ENCODE measurements around the gene FLOT2.

FLOT2 gene

GRCh38 chr17:28929787-28930186 lies 32.3 kb upstream of the FLOT2 start:
- H3K9me3 Mint-ChIP-seq, result peaks cover 16% of the 10 kb centered on the region
- peaks cover 47% of the 10 kb centered on the region for H3K36me3 Mint-ChIP-seq (ENCODE audit: low read depth)
- no peaks in the 10 kb centered on the region for H3K27me3 Mint-ChIP-seq (ENCODE audit: low read depth)
- peaks cover 51% of the 10 kb centered on the region for H3K4me1 Mint-ChIP-seq (ENCODE audit: low read depth)
- H3K27ac Mint-ChIP-seq, result peak overlapping the region; percentile 46
- no peak overlapping the region for H3K4me3 Mint-ChIP-seq
- no peak for DNase-seq (ENCODE audit: low spot score)

DNA sequence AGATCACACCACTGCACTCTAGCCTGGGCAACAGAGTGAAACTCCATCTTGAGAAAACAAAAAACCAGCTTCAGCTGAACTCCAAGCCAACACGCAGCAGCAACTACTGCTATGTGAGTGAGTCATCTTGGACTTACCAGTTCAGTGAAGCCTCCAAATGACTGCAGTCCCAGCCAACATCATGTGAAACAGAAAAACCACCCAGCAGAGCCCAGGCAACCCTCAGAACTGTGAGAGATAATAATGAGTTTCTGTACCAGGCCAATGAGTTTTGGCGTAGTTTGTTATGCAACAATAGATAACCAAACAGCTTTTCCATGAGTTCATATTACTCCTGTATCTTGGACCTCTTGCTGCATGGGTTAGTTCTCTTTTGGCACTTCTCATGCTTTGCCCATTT lies 30.5 kb upstream of the FLOT2 start:
- peaks cover 16% of the 10 kb centered on the region for H3K9me3 Mint-ChIP-seq
- peak overlapping the region; percentile 52 for H3K27ac Mint-ChIP-seq
- H3K27me3 Mint-ChIP-seq (ENCODE audit: low read depth), result no peaks in the 10 kb centered on the region
- no peak overlapping the region for H3K4me3 Mint-ChIP-seq
- peaks cover 54% of the 10 kb centered on the region for H3K36me3 Mint-ChIP-seq (ENCODE audit: low read depth)
- DNase-seq (ENCODE audit: low spot score), result peak; percentile 47
- H3K4me1 Mint-ChIP-seq (ENCODE audit: low read depth), result peaks cover 51% of the 10 kb centered on the region

- H3K27ac Mint-ChIP-seq, result peak overlapping the region; percentile 84
- H3K4me3 Mint-ChIP-seq, result peak overlapping the region; percentile 11
- no peak for DNase-seq (ENCODE audit: low spot score)
- H3K4me1 Mint-ChIP-seq (ENCODE audit: low read depth), result peaks cover 52% of the 10 kb centered on the region
- H3K27me3 Mint-ChIP-seq (ENCODE audit: low read depth), result no peaks in the 10 kb centered on the region
- H3K36me3 Mint-ChIP-seq (ENCODE audit: low read depth), result peaks cover 61% of the 10 kb centered on the region
- peaks cover 16% of the 10 kb centered on the region for H3K9me3 Mint-ChIP-seq
Measured at GRCh38 chr17:28926786-28927185, 29.3 kb upstream of the FLOT2 start.

DNA sequence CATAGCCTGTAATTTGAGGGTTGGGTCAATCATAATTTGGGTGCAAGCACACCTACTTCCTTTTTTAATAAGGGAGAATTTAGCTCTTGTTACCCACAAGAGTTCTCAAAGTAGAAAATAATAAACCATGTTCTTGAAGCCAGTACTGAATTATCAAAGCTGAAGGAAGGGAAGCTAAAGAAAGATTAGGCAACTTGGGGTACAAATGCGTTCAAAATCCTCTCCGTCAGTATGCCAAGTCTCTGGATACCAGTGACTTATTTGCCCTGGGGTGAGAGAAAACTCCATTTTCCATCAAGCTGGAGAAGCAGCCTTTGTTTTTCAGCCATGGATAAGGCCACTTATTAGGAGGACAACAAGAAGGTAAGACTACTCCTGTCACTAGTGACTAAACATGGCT lies 28.8 kb upstream of the FLOT2 start:
- H3K27ac Mint-ChIP-seq, result peak overlapping the region; percentile 84
- no peak for DNase-seq (ENCODE audit: low spot score)
- H3K4me1 Mint-ChIP-seq (ENCODE audit: low read depth), result peaks cover 52% of the 10 kb centered on the region
- peaks cover 65% of the 10 kb centered on the region for H3K36me3 Mint-ChIP-seq (ENCODE audit: low read depth)
- peaks cover 16% of the 10 kb centered on the region for H3K9me3 Mint-ChIP-seq
- H3K4me3 Mint-ChIP-seq, result peak overlapping the region; percentile 62
- no peaks in the 10 kb centered on the region for H3K27me3 Mint-ChIP-seq (ENCODE audit: low read depth)

GRCh38 chr17:28925912-28926365 lies 28.4 kb upstream of the FLOT2 start:
- Mint-ChIP-seq H3K9me3 (peaks cover 16% of the 10 kb centered on the region), H3K4me1 (ENCODE audit: low read depth) (peaks cover 52% of the 10 kb centered on the region), H3K27me3 (ENCODE audit: low read depth) (no peaks in the 10 kb centered on the region), H3K36me3 (ENCODE audit: low read depth) (peaks cover 67% of the 10 kb centered on the region), H3K27ac (peak overlapping the region; percentile 84), H3K4me3 (peak overlapping the region; percentile 62)
- DNase-seq (ENCODE audit: low spot score), result peak; percentile 62

DNA sequence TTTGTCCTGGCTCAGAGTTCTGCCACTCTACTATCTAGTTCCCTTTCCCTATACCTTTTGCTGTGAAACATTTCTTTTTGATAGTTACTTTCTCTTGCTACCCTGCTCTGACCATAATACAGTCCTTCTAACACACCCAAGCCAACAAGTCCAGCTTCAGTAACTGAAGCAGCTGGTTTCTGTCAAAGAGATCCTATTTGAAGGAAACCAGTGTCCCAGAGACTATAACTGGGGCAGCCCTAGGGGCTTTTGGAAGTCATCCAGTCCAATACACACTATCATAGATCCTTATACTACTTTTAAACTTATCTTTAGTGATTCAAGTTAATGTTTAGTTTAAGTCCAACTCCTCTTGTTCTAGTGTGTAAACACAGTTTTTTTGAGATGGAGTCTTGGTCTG lies 22.7 kb upstream of the FLOT2 start:
- H3K36me3 Mint-ChIP-seq (ENCODE audit: low read depth), result peaks cover 71% of the 10 kb centered on the region
- H3K4me1 Mint-ChIP-seq (ENCODE audit: low read depth), result peaks cover 16% of the 10 kb centered on the region
- peak overlapping the region; percentile 45 for H3K27ac Mint-ChIP-seq
- no peaks in the 10 kb centered on the region for H3K27me3 Mint-ChIP-seq (ENCODE audit: low read depth)
- no peaks in the 10 kb centered on the region for H3K9me3 Mint-ChIP-seq
- no peak overlapping the region for H3K4me3 Mint-ChIP-seq
- DNase-seq (ENCODE audit: low spot score), result no peak

- H3K36me3 Mint-ChIP-seq (ENCODE audit: low read depth), result peaks cover 71% of the 10 kb centered on the region
- no peak overlapping the region for H3K27ac Mint-ChIP-seq
Measured at GRCh38 chr17:28918295-28918694, 20.8 kb upstream of the FLOT2 start.

GRCh38 chr17:28917465-28917864 lies 19.9 kb upstream of the FLOT2 start:
- no peak for DNase-seq (ENCODE audit: low spot score)
- Mint-ChIP-seq H3K36me3 (ENCODE audit: low read depth) (peaks cover 73% of the 10 kb centered on the region), H3K4me3 (no peak overlapping the region), H3K27ac (no peak overlapping the region), H3K27me3 (ENCODE audit: low read depth) (no peaks in the 10 kb centered on the region), H3K9me3 (no peaks in the 10 kb centered on the region), H3K4me1 (ENCODE audit: low read depth) (peaks cover 4% of the 10 kb centered on the region)

More at GRCh38 chr17:28918295-28918694, 20.8 kb upstream of the FLOT2 start:
- H3K27me3 Mint-ChIP-seq (ENCODE audit: low read depth), result no peaks in the 10 kb centered on the region
- no peak overlapping the region for H3K4me3 Mint-ChIP-seq
- no peaks in the 10 kb centered on the region for H3K9me3 Mint-ChIP-seq
- peaks cover 5% of the 10 kb centered on the region for H3K4me1 Mint-ChIP-seq (ENCODE audit: low read depth)
- no peak for DNase-seq (ENCODE audit: low spot score)

DNA sequence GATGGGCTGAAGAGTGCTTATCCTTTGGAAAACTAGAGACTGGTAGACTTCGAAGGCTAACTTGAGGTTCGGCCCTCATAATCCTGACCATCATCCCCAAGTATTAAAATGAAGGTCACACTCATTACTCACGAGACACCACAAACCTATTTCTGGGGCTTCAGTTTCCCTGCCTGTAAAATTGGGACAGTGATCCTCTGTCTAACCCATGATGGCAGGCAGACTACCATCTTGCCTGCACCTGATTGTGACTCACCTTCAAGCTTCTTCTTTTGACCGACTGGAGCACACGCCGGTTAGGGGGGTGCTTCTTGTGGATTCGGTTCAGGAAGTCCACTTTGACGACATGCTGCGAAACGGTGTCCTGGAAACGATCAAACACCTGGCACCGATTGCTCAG lies 19.5 kb upstream of the FLOT2 start:
- H3K4me1 Mint-ChIP-seq (ENCODE audit: low read depth), result peaks cover 4% of the 10 kb centered on the region
- H3K36me3 Mint-ChIP-seq (ENCODE audit: low read depth), result peaks cover 75% of the 10 kb centered on the region
- no peaks in the 10 kb centered on the region for H3K27me3 Mint-ChIP-seq (ENCODE audit: low read depth)
- H3K9me3 Mint-ChIP-seq, result no peaks in the 10 kb centered on the region
- H3K27ac Mint-ChIP-seq, result no peak overlapping the region
- H3K4me3 Mint-ChIP-seq, result no peak overlapping the region
- DNase-seq (ENCODE audit: low spot score), result no peak

DNA sequence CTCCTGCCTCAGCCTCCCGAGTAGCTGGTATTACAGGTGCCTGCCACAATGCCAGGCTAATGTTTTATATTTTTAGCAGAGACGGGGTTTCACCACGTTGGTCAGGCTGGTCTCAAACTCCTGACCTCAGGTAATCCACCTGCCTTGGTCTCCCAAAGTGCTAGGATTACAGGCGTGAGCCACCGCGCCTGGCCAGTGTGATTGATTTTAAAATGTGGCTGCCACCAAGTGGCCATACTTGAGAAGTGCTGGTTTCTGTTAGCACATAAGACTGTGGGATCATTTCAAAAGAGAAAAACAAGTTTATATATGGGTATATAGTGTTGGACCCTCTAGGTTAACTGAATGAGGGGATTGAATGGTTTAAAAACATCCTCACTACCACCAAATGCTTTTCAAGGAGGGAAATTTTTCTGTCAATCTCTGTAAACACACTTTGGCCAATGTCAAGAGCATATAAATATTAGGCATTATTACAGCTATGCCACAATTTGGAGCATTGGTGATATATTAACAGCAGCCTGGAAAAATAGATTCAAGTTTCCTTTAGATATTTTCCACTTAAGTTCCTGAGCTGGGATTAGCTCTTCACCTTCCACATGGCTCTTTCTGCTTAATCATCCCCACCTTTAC lies 18.9 kb upstream of the FLOT2 start:
- H3K4me3 Mint-ChIP-seq, result no peak overlapping the region
- H3K4me1 Mint-ChIP-seq (ENCODE audit: low read depth), result peaks cover 4% of the 10 kb centered on the region
- H3K27ac Mint-ChIP-seq, result no peak overlapping the region
- no peak for DNase-seq (ENCODE audit: low spot score)
- no peaks in the 10 kb centered on the region for H3K9me3 Mint-ChIP-seq
- H3K27me3 Mint-ChIP-seq (ENCODE audit: low read depth), result no peaks in the 10 kb centered on the region
- H3K36me3 Mint-ChIP-seq (ENCODE audit: low read depth), result peaks cover 74% of the 10 kb centered on the region

- no peak overlapping the region for H3K27ac Mint-ChIP-seq
- no peak for DNase-seq (ENCODE audit: low spot score)
- H3K27me3 Mint-ChIP-seq (ENCODE audit: low read depth), result no peaks in the 10 kb centered on the region
- H3K36me3 Mint-ChIP-seq (ENCODE audit: low read depth), result peaks cover 78% of the 10 kb centered on the region
- no peak overlapping the region for H3K4me3 Mint-ChIP-seq
- H3K4me1 Mint-ChIP-seq (ENCODE audit: low read depth), result peaks cover 4% of the 10 kb centered on the region
- H3K9me3 Mint-ChIP-seq, result no peaks in the 10 kb centered on the region
Measured at GRCh38 chr17:28912938-28913333, 15.4 kb upstream of the FLOT2 start.

DNA sequence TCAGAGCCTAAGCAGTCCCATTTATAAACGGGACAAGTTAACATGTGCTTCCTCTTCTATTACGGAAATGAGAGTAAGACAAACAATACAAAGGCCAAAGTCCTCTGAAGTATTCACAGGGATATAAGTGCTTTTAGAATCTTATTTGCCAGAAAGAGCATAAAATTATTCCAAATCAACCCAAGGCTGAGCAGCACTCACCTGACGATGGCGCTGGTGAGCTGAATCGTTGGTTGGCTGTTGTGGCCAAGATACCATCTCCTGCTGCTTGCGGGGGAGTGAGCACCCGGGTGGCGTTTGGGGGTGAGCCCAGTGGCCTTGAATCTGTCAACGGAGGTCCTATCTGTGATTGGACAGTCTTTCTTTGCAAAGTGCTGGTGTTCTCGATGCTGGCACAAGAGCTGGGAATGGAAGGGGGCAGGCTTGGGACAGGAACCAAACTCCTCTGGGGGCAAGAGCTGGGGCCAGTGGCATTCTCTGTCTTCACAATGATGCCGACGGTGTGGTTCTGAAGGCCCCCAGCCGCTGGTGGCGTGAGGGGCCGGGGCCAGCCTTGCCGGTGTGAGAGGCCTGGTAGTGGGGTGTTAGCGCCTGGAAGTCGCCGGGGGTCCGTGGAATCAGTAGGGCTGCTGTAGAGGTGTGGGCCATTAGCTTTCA lies 14.9 kb upstream of the FLOT2 start:
- DNase-seq (ENCODE audit: low spot score), result no peak
- Mint-ChIP-seq H3K4me3 (no peak overlapping the region), H3K27ac (peak overlapping the region; percentile 11), H3K4me1 (ENCODE audit: low read depth) (peaks cover 4% of the 10 kb centered on the region), H3K9me3 (no peaks in the 10 kb centered on the region), H3K36me3 (ENCODE audit: low read depth) (peaks cover 78% of the 10 kb centered on the region), H3K27me3 (ENCODE audit: low read depth) (no peaks in the 10 kb centered on the region)

DNA sequence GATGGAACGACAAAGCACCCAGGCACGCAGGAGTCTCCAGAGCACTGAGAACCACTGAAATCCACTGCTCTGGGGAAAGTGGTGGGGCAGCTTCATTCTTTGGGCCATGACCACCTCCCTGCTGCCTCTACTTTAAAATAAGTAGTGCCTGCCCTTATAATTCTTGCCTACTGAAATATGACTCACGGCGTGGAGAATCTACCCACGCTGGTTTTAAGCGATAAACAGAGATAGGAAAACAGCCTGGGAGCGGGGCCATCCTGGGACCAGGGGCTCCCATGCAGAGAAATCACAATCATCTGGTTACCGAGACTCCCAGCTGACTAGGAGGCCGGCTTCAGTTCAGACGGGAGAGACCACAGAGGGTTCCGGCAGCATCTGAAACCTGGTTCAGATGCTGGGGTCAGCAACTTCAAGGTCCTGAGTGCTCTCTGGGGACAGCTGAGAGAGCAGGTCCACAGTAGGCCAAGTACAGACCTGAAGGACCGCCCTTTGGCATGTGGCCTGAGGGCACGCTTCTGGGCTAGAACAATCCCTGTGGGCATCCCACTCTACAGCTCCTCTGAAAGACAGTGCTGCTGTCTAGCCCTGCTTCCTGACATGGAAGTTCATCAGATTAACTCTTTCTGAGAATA lies 14.0 kb upstream of the FLOT2 start:
- H3K4me3 Mint-ChIP-seq, result no peak overlapping the region
- peaks cover 79% of the 10 kb centered on the region for H3K36me3 Mint-ChIP-seq (ENCODE audit: low read depth)

GRCh38 chr17:28910534-28910933 lies 13.0 kb upstream of the FLOT2 start:
- no peaks in the 10 kb centered on the region for H3K27me3 Mint-ChIP-seq (ENCODE audit: low read depth)
- H3K36me3 Mint-ChIP-seq (ENCODE audit: low read depth), result peaks cover 77% of the 10 kb centered on the region
- DNase-seq (ENCODE audit: low spot score), result no peak
- no peak overlapping the region for H3K4me3 Mint-ChIP-seq
- no peak overlapping the region for H3K27ac Mint-ChIP-seq
- no peaks in the 10 kb centered on the region for H3K9me3 Mint-ChIP-seq
- peaks cover 4% of the 10 kb centered on the region for H3K4me1 Mint-ChIP-seq (ENCODE audit: low read depth)

More for the DNA sequence above, 14.0 kb upstream of the FLOT2 start:
- no peaks in the 10 kb centered on the region for H3K27me3 Mint-ChIP-seq (ENCODE audit: low read depth)
- no peak for DNase-seq (ENCODE audit: low spot score)
- H3K27ac Mint-ChIP-seq, result peak overlapping the region; percentile 36
- peaks cover 4% of the 10 kb centered on the region for H3K4me1 Mint-ChIP-seq (ENCODE audit: low read depth)
- no peaks in the 10 kb centered on the region for H3K9me3 Mint-ChIP-seq
